Hematopoietic multipotent progenitor cell treated with erythropoietin and hydrocortisone succinate and interleukin-3 and kit ligand, for 17 days (in vitro differentiated cells): Measurements from ENCODE around the gene TENT4B.
"Not testable (repeated sequence)": the region's sequence is repeated elsewhere in the genome, so short reads cannot be mapped to it uniquely, and the experiment has no call there.

ENCODE experiments used
- DNase-seq: peaks from one replicate; pipeline ENCODE4 v3.0.0-alpha.2; 2015; ENCODE audit warnings: low spot score

Gene TENT4B

DNA sequence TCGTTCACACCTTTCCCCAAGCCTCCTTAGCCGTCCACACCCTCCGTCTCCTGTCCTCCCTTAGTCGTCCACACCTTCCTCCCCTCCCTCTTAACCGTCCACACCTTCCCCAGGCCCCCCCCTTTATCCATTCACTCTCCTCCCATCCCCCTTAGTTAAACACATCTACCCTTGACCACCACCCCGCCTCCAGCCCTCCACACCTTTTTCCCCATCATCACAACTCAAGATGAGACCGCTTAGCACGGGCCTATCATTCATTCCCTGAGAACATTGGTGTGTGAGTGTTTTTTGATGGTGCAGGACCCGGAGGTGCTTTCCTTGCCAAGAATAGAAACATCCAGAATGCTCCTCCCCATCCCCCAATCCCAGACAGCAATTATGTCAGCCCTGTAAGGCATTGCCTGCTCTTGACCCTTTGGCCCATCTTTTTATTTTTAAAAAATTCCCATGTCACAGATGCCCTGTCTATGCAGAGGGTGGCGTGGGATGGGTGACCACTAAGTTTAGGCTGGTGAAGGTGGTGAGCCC is 1.4 kb downstream of the TENT4B start:
- no peak for DNase-seq

DNA sequence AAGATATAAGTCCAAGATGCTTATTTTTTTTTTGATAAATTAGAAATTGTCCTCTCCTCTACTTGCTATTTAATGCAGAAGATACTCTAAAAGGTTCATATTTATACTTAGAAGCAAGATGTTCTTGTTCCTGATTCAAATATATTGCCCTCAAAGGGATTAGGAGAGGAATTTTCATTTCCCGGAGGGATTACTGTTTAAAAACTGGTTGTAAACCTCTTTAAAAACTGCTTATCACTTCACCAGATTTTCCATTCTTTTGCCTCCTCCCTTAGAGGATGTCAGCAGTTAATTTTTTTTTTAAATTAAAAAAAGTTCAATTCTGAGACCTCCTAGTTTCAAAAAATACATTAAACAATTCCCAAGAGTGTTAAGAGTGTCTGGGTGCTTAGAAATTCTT is 2.8 kb downstream of the TENT4B start:
- DNase-seq, result no peak

- DNase-seq, result no peak
Measured at GRCh38 chr16:50156590-50156989, 3.5 kb downstream of the TENT4B start.

DNA sequence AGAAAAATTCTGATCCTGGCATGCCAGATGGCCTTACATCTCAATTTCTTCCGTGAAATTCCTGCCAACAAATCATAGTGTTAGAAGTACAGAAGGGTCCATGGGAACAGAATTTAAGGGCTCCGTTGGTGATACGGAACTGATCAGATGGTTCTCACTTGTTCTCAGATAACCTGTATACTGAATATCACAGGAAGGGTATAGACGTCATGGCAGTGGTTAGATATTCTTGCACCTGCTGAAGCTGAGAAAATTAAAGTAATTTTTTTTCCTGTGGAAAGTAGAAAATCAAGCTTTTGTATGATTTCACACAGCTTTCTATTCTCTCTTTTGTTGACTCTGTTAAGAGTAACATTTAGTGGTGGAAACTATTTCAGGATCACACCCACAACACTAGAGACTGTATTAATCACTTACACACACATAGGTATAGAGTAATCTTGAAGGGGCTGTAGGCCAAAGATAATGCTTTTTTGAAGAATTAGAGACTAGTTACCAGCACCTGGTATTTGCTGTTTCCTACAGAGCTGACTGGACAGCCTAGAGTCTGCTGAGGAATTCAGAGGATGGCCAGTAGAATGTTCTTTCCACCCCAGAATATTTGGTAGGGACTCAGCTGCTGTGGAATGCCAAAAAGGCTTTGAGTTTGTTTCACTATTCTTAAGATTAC is 7.5 kb downstream of the TENT4B start:
- DNase-seq, result peak; percentile 27

DNA sequence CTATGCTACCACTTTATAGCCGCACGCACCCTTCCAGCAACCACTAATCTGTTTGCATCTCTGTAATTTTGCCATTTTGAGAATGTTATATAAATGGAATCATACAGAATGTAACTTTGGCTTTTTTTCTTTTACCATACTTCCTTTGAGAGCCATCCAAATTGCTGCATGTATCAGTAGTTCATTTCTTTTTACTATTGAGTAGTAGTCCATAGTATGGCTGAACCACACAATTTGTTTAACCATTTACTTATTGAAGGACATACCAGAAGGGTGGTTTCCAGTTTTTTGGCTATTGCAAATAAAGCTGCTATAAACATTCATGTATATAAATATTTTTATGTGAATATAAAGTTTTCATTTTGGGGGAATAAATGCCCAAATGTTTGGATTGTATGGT is 8.8 kb downstream of the TENT4B start:
- no peak for DNase-seq

- peak; percentile 54 for DNase-seq
Measured at GRCh38 chr16:50165473-50165872, 12.4 kb downstream of the TENT4B start.

DNA sequence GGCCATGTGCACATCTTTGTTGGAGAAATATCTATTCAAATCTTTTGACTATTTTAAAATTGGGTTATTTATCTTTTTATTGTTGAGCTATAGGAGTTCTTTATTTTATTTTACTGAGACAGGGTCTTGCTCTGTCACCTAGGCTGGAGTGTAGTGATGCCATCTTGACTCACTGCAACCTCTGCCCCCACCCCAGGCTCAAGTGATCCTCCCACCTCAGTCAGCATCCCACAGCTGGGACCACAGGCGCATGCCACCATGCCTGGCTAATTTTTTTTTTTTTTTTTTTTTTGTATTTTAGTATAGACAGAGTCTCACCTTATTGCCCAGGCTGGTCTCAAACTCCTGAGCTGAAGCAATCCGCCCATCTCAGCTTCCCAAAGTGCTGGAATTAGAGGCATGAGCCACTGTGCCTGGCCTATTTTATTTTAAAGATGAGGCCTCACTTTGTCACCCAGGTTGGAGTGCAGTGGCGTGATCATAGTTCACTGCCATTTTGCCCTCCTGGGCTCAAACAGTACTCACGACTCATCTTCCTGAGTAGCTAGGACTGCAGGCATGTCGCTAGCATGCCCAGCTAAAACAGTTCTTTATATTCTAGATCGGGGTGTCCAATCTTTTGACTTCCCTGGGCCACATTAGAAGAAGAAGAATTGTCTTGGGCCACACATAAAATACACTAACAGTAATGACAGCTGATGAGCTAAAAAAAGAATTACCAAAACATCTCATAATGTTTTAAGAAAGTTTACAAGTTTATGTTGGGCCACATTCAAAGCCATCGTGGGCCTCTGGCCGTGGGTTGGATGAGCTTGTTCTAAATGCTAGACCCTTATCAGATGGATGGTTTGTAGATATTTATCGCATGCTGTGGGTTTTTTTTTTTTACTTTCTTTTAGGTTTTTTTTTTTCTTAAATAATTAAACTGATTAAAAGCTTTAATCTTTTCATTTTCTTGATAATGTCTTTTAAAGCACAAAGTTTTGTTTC is 13.7 kb downstream of the TENT4B start:
- no peak for DNase-seq

GRCh38 chr16:50167556-50167955 is 14.4 kb downstream of the TENT4B start:
- DNase-seq, result no peak

GRCh38 chr16:50169555-50170096 is 16.5 kb downstream of the TENT4B start:
- DNase-seq, result no peak

GRCh38 chr16:50171773-50172172 is 18.7 kb downstream of the TENT4B start:
- DNase-seq, result not testable (repeated sequence)

GRCh38 chr16:50172195-50172922 is 19.3 kb downstream of the TENT4B start:
- no peak for DNase-seq

DNA sequence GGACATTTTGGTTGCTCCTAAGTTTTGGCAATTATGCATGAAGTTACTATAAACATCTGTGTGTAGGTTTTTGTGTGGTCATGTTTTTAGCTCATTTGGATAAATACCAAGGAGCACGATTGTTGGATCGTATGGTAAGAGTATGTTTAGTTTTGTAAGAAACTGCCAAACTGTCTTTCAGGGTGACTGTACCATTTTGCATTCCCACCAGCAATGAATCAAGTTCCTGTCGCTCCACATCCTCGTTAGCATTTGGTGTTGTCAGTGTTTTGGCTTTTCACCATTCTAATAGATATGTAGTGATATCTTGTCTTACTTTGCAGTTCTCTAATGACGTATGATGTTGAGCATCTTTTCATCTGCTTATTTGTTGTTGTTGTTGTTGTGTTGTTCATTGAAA is 20.2 kb downstream of the TENT4B start:
- DNase-seq, result no peak

DNA sequence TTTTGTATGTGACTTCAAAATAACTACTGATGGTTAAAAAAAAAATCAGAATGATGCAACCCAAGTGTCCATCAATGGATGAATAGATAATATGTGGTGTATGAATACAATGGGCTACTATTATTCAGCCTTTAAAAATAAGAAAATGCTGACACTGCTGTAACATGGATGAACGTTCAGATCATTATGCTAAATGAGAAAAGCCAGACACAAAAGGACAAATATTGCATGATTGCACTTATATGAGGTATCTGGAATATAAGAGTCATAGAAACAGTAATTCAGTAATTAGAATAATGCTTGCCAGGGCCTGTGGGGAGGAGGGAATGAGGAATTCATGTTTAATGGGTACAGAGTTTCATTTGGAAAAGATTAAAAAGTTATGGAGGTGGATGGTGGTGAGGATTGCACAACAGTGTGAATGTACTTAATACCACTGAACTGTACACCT is 25.4 kb downstream of the TENT4B start:
- DNase-seq, result no peak

DNA sequence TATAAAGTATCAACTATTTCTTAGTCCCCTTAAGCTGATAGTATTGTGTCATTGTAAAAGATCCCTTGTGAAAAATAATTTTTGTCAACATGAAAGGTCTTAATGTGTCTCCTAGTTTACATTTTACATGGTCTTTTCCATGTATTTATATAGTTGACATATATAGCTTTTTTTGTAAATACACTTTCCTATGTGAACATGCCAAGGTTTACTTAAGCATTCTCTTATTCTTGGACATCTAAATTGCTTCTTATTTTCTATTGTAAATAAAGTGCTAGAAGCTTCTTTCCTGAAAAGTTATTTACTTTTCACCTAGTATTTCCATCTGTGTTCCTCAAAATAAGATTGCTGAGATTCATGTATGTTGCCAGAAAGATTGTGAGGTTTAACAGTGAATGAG is 29.3 kb downstream of the TENT4B start:
- DNase-seq, result no peak

- DNase-seq, result no peak
Measured at GRCh38 chr16:50183316-50183715, 30.2 kb downstream of the TENT4B start.

- no peak for DNase-seq
Measured at GRCh38 chr16:50185005-50185505, 31.9 kb downstream of the TENT4B start.

DNA sequence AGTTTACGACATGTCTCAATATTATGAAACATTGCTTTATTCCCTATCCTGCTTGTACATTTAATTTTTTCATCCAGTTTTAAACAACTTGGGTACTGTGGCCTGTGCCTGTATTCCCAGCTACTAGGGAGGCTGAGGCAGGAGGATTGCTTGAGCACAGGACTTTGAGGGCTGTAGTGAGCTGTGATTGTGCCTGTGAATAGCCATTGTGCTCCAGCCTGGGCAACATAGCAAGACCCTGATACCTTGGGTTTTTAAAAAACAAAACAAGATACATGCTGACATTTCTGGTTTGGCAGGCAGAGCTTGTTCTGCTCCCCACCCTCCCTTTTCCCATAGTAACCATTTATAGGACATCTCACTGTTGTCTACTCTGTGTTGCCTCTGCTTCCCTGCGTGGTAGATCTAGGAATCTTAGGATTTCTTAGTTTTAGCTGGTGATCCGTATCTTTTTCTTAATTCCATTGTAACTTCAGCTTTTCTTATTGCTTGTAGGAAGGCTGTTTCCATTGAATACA is 35.6 kb downstream of the TENT4B start:
- no peak for DNase-seq

DNA sequence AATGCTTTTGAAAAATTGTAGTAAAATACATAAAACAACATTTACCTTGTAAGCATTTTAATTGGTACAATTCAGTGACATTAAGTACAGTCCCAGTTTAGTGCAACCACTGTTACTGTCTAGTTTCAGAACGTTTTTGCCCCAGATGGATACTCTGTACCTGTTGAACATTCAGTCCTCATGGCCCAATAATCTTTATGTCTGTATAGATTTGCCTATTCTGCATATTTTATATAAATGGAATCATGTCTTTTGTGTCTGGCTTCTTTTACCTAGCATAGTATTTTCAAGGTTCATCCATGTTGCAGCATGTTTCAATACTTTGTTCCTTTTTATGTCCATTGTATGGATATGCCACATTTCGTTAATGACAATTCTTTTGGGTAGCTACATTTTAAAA is 37.2 kb downstream of the TENT4B start:
- DNase-seq, result no peak

- no peak for DNase-seq
Measured at GRCh38 chr16:50192386-50193050, 39.4 kb downstream of the TENT4B start.

GRCh38 chr16:50193594-50193993 is 40.5 kb downstream of the TENT4B start:
- DNase-seq, result no peak

GRCh38 chr16:50195276-50195675 is 42.2 kb downstream of the TENT4B start:
- DNase-seq, result no peak
